Common myeloid progenitor, CD34-positive (primary cell): Measurements from ENCODE around the gene SLC6A11.

Experiments used
- CTCF ChIA-PET: fragments of 350-600 bp; sonication (Branson Sonifier 250); formaldehyde crosslinking; loops from one replicate; lab custom pipeline; 2021; ENCODE audit warnings: antibody characterized with exemption; lab: Charles Lee
- POLR2A ChIA-PET: fragments of 350-600 bp; sonication (Branson Sonifier 250); formaldehyde crosslinking; loops from one replicate; lab custom pipeline; 2021; ENCODE audit warnings: antibody characterized with exemption; lab: Charles Lee
- DNase-seq, 3 donors: peaks; one replicate each; pipeline versions ENCODE4 v3.0.0 to v3.0.0-alpha.2; 2013
- H3K27ac ChIP-seq, 2 experiments: 1 replicate in 1 of 2; 2 replicates in 1 of 2; pipeline ENCODE4 v1.7.0; 2013; ENCODE audit warnings: inconsistent platforms in 2 of 2, low read length in 2 of 2, mild to moderate bottlenecking in 2 of 2, low read depth in 1 of 2, moderate library complexity in 1 of 2; ENCODE audit not compliant: severe bottlenecking in 2 of 2, insufficient read depth in 1 of 2, poor library complexity in 1 of 2
- H3K27me3 ChIP-seq, 5 experiments: replicated peaks in 2 of 5; 1 replicate in 3 of 5; 2 replicates in 2 of 5; pipeline versions ENCODE4 v1.6.1 to v1.7.0; 2013; ENCODE audit warnings: low read length in 4 of 5, mild to moderate bottlenecking in 2 of 5, moderate library complexity in 2 of 5, inconsistent platforms in 1 of 5; ENCODE audit not compliant: insufficient read depth in 5 of 5, control insufficient read depth in 4 of 5
- H3K36me3 ChIP-seq, 4 experiments: 1 replicate in 2 of 4; 2 replicates in 2 of 4; pipeline versions ENCODE4 v1.6.1 to v1.7.0; 2013; ENCODE audit warnings: low read length in 3 of 4, control low read depth in 1 of 4, mild to moderate bottlenecking in 1 of 4; ENCODE audit not compliant: control insufficient read depth in 4 of 4, insufficient read depth in 4 of 4
- H3K4me1 ChIP-seq, 4 experiments: 1 replicate in 3 of 4; 2 replicates in 1 of 4; pipeline versions ENCODE4 v1.6.1 to v1.7.1; 2013; ENCODE audit warnings: low read length in 3 of 4, mild to moderate bottlenecking in 3 of 4, control low read depth in 1 of 4, inconsistent platforms in 1 of 4, moderate library complexity in 1 of 4; ENCODE audit not compliant: control insufficient read depth in 4 of 4, insufficient read depth in 4 of 4; ENCODE audit errors: control extremely low read depth in 1 of 4
- H3K4me3 ChIP-seq, 7 experiments: 1 replicate in 4 of 7; 2 replicates in 3 of 7; pipeline versions ENCODE4 v1.5.1 to v1.7.0; 2013; ENCODE audit warnings: mild to moderate bottlenecking in 7 of 7, low read length in 6 of 7, moderate library complexity in 6 of 7, inconsistent platforms in 2 of 7, low read depth in 2 of 7, control low read depth in 1 of 7; ENCODE audit not compliant: insufficient read depth in 4 of 7, control insufficient read depth in 1 of 7; ENCODE audit errors: extremely low read depth in 1 of 7
- H3K9me3 ChIP-seq, 5 experiments: 1 replicate in 4 of 5; 2 replicates in 1 of 5; pipeline versions ENCODE4 v1.6.1 to v1.7.1; 2013; ENCODE audit warnings: low read length in 4 of 5, mild to moderate bottlenecking in 2 of 5, inconsistent platforms in 1 of 5, low read depth in 1 of 5, moderate library complexity in 1 of 5; ENCODE audit not compliant: control insufficient read depth in 4 of 5, insufficient read depth in 2 of 5; ENCODE audit errors: control extremely low read depth in 1 of 5
- WGBS: methylation state at CpG from one replicate; pipeline ENCODE4 v1.1.5; 2013; ENCODE audit not compliant: insufficient coverage; 5-methylcytosine and 5-hydroxymethylcytosine counted together

Gene SLC6A11

GRCh38 chr3:10876661-10877060, 60.6 kb downstream of the SLC6A11 start:
- no peaks in the 10 kb centered on the region for H3K9me3 ChIP-seq
- no peak overlapping the region for H3K27ac ChIP-seq
- CTCF ChIA-PET = interaction anchor here (2.1 kb wide), 1 partner anchor 10 kb away, joined by 9 read pairs; no protein-coding TSS in a partner anchor
- peak overlapping the region in 1 of 7 experiments; percentile 37 for H3K4me3 ChIP-seq
- WGBS = no CpG with 5 or more reads among the region's 4 CpGs
- peaks cover 18 to 48% (median 42%) of the 10 kb centered on the region in 4 experiments for H3K4me1 ChIP-seq
- H3K36me3 ChIP-seq = no peaks in the 10 kb centered on the region
- DNase-seq = peak in 2 of 3 donors; percentile 74 to 82
- POLR2A ChIA-PET = no interaction called here
- H3K27me3 ChIP-seq = no peaks in the 10 kb centered on the region

GRCh38 chr3:10882851-10883250, 66.8 kb downstream of the SLC6A11 start:
- ChIA-PET POLR2A (no interaction called here), CTCF (interaction anchor here (1.2 to 7.7 kb wide), 6 partner anchors 47 to 144 kb away, joined by 3 to 88 read pairs (median 5); no protein-coding TSS in a partner anchor)
- no peak overlapping the region for H3K27ac ChIP-seq
- peaks cover 0 to 2% (median 0%) of the 10 kb centered on the region in 5 experiments for H3K27me3 ChIP-seq
- 93% methylated on average over 11 of the region's 14 CpGs for WGBS
- H3K4me3 ChIP-seq = no peak overlapping the region
- H3K36me3 ChIP-seq = no peaks in the 10 kb centered on the region
- DNase-seq = no peak
- peaks cover 0 to 1% (median under 1%) of the 10 kb centered on the region in 4 experiments for H3K4me1 ChIP-seq
- no peaks in the 10 kb centered on the region for H3K9me3 ChIP-seq

GRCh38 chr3:10883478-10884234, 67.6 kb downstream of the SLC6A11 start:
- DNase-seq = peak; percentile 25 to 48 (median 45)
- Histone ChIP-seq H3K36me3 (no peaks in the 10 kb centered on the region), H3K9me3 (no peaks in the 10 kb centered on the region), H3K4me3 (no peak overlapping the region), H3K4me1 (peaks cover 0 to 5% (median 2%) of the 10 kb centered on the region in 4 experiments), H3K27me3 (peaks cover 0 to 2% (median 0%) of the 10 kb centered on the region in 5 experiments), H3K27ac (no peak overlapping the region)
- WGBS = 92% methylated on average over 5 of the region's 7 CpGs
- ChIA-PET CTCF (interaction anchor here (0.7 to 7.7 kb wide), 9 partner anchors 47 to 145 kb away, joined by 3 to 88 read pairs (median 5); no protein-coding TSS in a partner anchor), POLR2A (no interaction called here)

GRCh38 chr3:10887015-10887414, 71.0 kb downstream of the SLC6A11 start:
- Histone ChIP-seq H3K4me3 (no peak overlapping the region), H3K27ac (no peak overlapping the region), H3K9me3 (peaks cover 1 to 16% (median 13%) of the 10 kb centered on the region in 5 experiments), H3K36me3 (no peaks in the 10 kb centered on the region), H3K27me3 (peaks cover 0 to 2% (median 0%) of the 10 kb centered on the region in 5 experiments), H3K4me1 (peaks cover 0 to 9% (median 5%) of the 10 kb centered on the region in 4 experiments)
- WGBS = no CpG with 5 or more reads among the region's 1 CpG
- POLR2A ChIA-PET = no interaction called here
- no peak for DNase-seq
- CTCF ChIA-PET = interaction anchor here (1.5 to 2.5 kb wide), 2 partner anchors 17 to 117 kb away, joined by 5 to 6 read pairs; no protein-coding TSS in a partner anchor

GRCh38 chr3:10888518-10889090, 72.6 kb downstream of the SLC6A11 start:
- WGBS = 31% methylated on average over 3 of the region's 3 CpGs
- peaks cover 1 to 18% (median 15%) of the 10 kb centered on the region in 5 experiments for H3K9me3 ChIP-seq
- CTCF ChIA-PET = interaction anchor here (0.9 to 2.5 kb wide), 6 partner anchors 16 to 1103 kb away, joined by 3 to 6 read pairs (median 4); no protein-coding TSS in a partner anchor
- no peak overlapping the region for H3K27ac ChIP-seq
- H3K27me3 ChIP-seq = peaks cover 0 to 4% (median 0%) of the 10 kb centered on the region in 5 experiments
- peak in 2 of 3 donors; percentile 69 to 72 for DNase-seq
- H3K4me3 ChIP-seq = no peak overlapping the region
- H3K36me3 ChIP-seq = no peaks in the 10 kb centered on the region
- peaks cover 0 to 9% (median 5%) of the 10 kb centered on the region in 4 experiments for H3K4me1 ChIP-seq
- POLR2A ChIA-PET = no interaction called here

GRCh38 chr3:10889206-10889960, 73.4 kb downstream of the SLC6A11 start:
- H3K27ac ChIP-seq = no peak overlapping the region
- WGBS = no CpG with 5 or more reads among the region's 2 CpGs
- peaks cover 0 to 9% (median 5%) of the 10 kb centered on the region in 4 experiments for H3K4me1 ChIP-seq
- no peak overlapping the region for H3K4me3 ChIP-seq
- DNase-seq = no peak
- ChIA-PET CTCF (interaction anchor here (0.8 to 2.5 kb wide), 4 partner anchors 7 to 130 kb away, joined by 3 to 6 read pairs (median 4); no protein-coding TSS in a partner anchor), POLR2A (no interaction called here)
- no peaks in the 10 kb centered on the region for H3K36me3 ChIP-seq
- H3K27me3 ChIP-seq = peaks cover 0 to 6% (median 0%) of the 10 kb centered on the region in 5 experiments
- peaks cover 1 to 18% (median 15%) of the 10 kb centered on the region in 5 experiments for H3K9me3 ChIP-seq
